Astrocyte (in vitro differentiated cells and primary cell): ENCODE data around the gene LAG3.

Experiments
- EZH2 ChIP-seq: IDR thresholded peaks from 2 replicates; pipeline ENCODE4 v1.6.1; 2012; ENCODE audit warnings: mild to moderate bottlenecking, low read length, inconsistent platforms; ENCODE audit not compliant: insufficient read depth
- TF ChIP-seq, protein P1 (sequence below): IDR thresholded peaks from 2 replicates; pipeline ENCODE4 v1.5.1; 2011; ENCODE audit warnings: low read depth, mild to moderate bottlenecking, inconsistent platforms, low read length, moderate library complexity; ENCODE audit not compliant: insufficient read depth

DNA sequence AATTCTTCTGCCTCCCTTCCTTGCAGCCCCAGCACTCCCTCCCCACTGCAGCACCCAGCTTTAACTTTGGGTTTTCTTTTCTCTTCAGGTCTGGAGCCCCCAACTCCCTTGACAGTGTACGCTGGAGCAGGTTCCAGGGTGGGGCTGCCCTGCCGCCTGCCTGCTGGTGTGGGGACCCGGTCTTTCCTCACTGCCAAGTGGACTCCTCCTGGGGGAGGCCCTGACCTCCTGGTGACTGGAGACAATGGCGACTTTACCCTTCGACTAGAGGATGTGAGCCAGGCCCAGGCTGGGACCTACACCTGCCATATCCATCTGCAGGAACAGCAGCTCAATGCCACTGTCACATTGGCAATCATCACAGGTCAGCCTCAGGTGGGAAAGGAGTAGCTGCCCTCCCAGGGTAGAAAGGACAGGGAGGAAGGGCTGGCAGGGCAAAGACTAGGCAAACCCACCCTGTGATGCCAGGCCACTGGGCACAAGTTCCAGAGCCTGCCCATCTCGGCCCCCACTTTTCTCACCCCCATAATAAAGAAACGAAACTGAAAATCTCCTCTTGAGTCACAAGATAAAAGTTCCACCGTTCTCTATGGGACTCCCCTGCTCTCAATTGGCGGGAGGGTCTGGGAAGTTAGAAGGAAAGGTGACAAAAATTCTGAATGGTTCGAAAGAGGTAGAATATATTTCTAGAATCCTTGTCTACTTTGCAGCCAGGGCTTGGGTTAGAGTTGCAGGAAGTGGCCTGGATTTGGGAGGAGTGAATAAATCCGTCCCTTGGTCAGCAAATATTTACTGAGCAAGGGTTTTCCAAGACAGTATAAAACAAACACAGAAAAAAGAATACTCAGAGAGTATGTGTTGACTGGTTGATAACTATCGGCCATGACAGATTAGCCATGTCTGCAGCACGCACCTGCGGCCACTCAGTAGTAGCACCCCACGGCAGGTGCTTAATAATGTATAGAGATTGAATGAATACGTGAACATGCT lies 3.2 kb downstream of the LAG3 start:
- TF ChIP-seq, protein P1, sequence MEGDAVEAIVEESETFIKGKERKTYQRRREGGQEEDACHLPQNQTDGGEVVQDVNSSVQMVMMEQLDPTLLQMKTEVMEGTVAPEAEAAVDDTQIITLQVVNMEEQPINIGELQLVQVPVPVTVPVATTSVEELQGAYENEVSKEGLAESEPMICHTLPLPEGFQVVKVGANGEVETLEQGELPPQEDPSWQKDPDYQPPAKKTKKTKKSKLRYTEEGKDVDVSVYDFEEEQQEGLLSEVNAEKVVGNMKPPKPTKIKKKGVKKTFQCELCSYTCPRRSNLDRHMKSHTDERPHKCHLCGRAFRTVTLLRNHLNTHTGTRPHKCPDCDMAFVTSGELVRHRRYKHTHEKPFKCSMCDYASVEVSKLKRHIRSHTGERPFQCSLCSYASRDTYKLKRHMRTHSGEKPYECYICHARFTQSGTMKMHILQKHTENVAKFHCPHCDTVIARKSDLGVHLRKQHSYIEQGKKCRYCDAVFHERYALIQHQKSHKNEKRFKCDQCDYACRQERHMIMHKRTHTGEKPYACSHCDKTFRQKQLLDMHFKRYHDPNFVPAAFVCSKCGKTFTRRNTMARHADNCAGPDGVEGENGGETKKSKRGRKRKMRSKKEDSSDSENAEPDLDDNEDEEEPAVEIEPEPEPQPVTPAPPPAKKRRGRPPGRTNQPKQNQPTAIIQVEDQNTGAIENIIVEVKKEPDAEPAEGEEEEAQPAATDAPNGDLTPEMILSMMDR, result no peak
- no peak for TF ChIP-seq EZH2
